ENCODE results near the gene MLF2. TPM values are rescaled to one million over a fixed set of nuclear protein-coding genes. Genes with fewer than 3 reads are reported as not detected.
A peak's percentile ranks its signal among the peaks of the same experiment; 100 is the strongest.

The MLF2 gene, protein sequence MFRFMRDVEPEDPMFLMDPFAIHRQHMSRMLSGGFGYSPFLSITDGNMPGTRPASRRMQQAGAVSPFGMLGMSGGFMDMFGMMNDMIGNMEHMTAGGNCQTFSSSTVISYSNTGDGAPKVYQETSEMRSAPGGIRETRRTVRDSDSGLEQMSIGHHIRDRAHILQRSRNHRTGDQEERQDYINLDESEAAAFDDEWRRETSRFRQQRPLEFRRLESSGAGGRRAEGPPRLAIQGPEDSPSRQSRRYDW
- total RNA-seq (100 to 1,000 TPM; 126 to 207 (median 152) TPM), polyA plus RNA-seq (100 to 1,000 TPM; 136 to 231 TPM)
- long read RNA-seq, donor 1, transcript MLF2-201 (9 exons, 1,969 nt), result major isoform, 133 of 152 reads
- long read RNA-seq, donor 1, partial matches to known transcripts, result 17 of 152 reads
- long read RNA-seq, donor 1, other reads (novel, unspliced or antisense), result 2 of 152 reads
- long read RNA-seq, donor 2, transcript MLF2-201 (9 exons, 1,969 nt), result major isoform, 652 of 677 reads
- long read RNA-seq, donor 2, partial matches to known transcripts, result 16 of 677 reads
- long read RNA-seq, donor 2, other reads (novel, unspliced or antisense), result 8 of 677 reads
- long read RNA-seq, donor 3, transcript MLF2-201 (9 exons, 1,969 nt), result major isoform, 116 of 139 reads
- long read RNA-seq, donor 3, partial matches to known transcripts, result 21 of 139 reads
- long read RNA-seq, donor 3, other reads (novel, unspliced or antisense), result 1 of 139 reads

- 0 to 1% (median 0%) methylated on average over 45 to 62 of the region's 62 CpGs for WGBS, 4 donors
- peaks cover 0 to 40% (median 37%) of the 10 kb centered on the region in 9 donors for H3K36me3 ChIP-seq
- H3K27ac ChIP-seq, result peak within 1 kb of the TSS; percentile 94 to 100 (median 99)
- peaks cover 0 to 44% (median 15%) of the 10 kb centered on the region in 12 donors for H3K4me1 ChIP-seq
- TF ChIP-seq POLR2A (IDR thresholded peaks at IDR 0.05) (peak; percentile 81 to 90), CTCF (IDR thresholded peaks at IDR 0.05) (peak in 9 of 12 donors; percentile 94 to 99 (median 97))
- no peaks in the 10 kb centered on the region for H3K9me3 ChIP-seq
- no peaks in the 10 kb centered on the region for H3K27me3 ChIP-seq
- peak within 1 kb of the TSS; percentile 70 to 100 (median 84) for H3K4me3 ChIP-seq
- ATAC-seq (peak; percentile 95 to 99 (median 98)), DNase-seq (peak; percentile 99)
- intact Hi-C loops (cut with DNase I), result loop anchor here in 9 of 10 donors (1.0 to 5.0 kb wide), 11 partner anchors 11 to 114 kb away; partner anchors contain the start of genes P3H3 (in 6 of the 9), PTMS (in 3 of the 9), TPI1 (in 2 of the 9) and COPS7A (in 1 of the 9)
Observed at GRCh38 chr12:6752921-6753771, at the start of gene MLF2. TSS of gene MLF2 (minus strand) at chr12:6753141. CDS start at chr12:6752334, 807 bp downstream.

- H3K27ac ChIP-seq, result no peak overlapping the region
- peaks cover 0 to 50% (median 0%) of the 10 kb centered on the region in 9 donors for H3K36me3 ChIP-seq
- H3K27me3 ChIP-seq, result peaks cover 0 to under 1% (median 0%) of the 10 kb centered on the region in 9 donors
- H3K9me3 ChIP-seq, result no peaks in the 10 kb centered on the region
- no peak for ATAC-seq
- DNase-seq, result no peak
- no peak for TF ChIP-seq CTCF (IDR thresholded peaks at IDR 0.05)
- no peak for TF ChIP-seq POLR2A (IDR thresholded peaks at IDR 0.05)
- no peaks in the 10 kb centered on the region for H3K4me1 ChIP-seq
- WGBS, 4 donors, result 85 to 93% (median 89%) methylated on average over 5 of the region's 5 CpGs
- intact Hi-C loops (cut with DNase I), result no loop called here
- no peak overlapping the region for H3K4me3 ChIP-seq
Observed at GRCh38 chr12:6799147-6799546, 46.2 kb upstream of the MLF2 start.

- ATAC-seq, result no peak
- 91 to 93% (median 93%) methylated on average over 4 of the region's 4 CpGs for WGBS, 4 donors
Observed at GRCh38 chr12:6796576-6796975, 43.6 kb upstream of the MLF2 start.

More at GRCh38 chr12:6796576-6796975, 43.6 kb upstream of the MLF2 start:
- Histone ChIP-seq H3K9me3 (no peaks in the 10 kb centered on the region), H3K4me3 (no peak overlapping the region), H3K27me3 (peaks cover 0 to 4% (median 0%) of the 10 kb centered on the region in 9 donors), H3K4me1 (peaks cover 0 to 16% (median 0%) of the 10 kb centered on the region in 12 donors), H3K36me3 (peaks cover 0 to 38% (median 0%) of the 10 kb centered on the region in 9 donors), H3K27ac (no peak overlapping the region)
- TF ChIP-seq POLR2A (IDR thresholded peaks at IDR 0.05) (no peak), CTCF (IDR thresholded peaks at IDR 0.05) (no peak)
- intact Hi-C loops (cut with DNase I), result no loop called here
- DNase-seq, result no peak
